Stimulated activated CD4-positive, alpha-beta T cell treated with anti-CD3 and anti-CD28 coated beads, Interleukin-1b, Interleukin-23, amount 100 ng/mL, for 24 hours (primary cell): ENCODE results near the gene RHBDD1.

Source experiments
- DNase-seq, 4 experiments: peaks; one replicate each; pipeline ENCODE4 v3.0.0-alpha.2; 2020; ENCODE audit warnings: low read depth in 4 of 4, low spot score in 1 of 4

Gene RHBDD1

DNA sequence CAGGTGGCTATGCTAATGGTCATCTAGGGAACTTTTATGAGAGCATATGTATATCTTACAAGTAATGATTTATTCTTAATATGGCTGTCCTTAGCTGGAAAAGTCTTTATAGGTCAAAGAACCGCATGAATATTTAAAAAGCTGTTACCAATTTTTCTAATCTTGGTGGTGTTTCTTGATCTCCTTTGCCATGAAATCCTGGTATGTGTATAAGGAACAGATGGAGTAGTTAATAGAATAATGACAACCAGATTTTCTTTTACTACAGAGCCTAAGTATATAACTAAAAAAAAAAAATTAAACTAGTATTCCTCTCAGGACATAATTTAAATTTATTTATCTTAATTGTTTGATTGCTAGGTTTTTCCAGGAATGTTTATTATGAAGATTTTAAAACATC is 74.5 kb downstream of the RHBDD1 start:
- no peak for DNase-seq

DNA sequence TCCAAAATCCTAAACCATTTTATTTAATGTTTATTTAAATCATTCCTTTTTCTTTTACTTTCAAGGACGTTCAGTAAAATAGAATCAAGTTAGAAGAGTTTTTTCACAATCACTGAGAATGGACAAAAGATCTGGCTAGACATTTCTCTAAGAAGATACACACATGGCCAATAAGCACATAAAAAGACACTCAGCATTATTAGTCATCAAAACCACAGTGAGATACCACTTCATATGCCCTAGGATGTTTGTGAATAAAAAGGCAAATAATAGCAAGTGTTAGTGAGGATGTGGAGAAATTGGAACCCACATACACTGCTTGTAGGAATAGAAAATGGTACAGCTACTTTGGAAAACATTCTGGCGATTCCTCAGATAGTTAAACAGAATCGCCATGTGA is 76.1 kb downstream of the RHBDD1 start:
- no peak for DNase-seq

DNA sequence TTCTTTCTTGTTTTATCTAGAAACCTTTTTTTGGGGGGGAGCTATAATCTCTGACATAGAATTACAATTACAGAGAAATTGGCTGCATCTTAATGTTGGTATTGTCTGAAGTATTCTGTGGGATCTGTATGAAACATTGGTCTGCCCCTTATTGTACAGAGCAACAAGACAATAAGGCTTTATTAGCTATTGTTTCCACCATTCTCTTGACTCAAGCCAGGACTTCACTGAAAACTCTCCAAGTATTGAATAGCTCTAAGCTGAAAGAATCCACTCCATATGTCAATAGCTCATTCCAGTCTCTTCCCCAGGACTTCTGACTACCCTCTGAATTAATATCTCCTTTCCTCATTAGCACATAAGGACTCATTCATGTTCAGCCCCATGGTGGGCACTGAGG is 77.8 kb downstream of the RHBDD1 start:
- no peak for DNase-seq

DNA sequence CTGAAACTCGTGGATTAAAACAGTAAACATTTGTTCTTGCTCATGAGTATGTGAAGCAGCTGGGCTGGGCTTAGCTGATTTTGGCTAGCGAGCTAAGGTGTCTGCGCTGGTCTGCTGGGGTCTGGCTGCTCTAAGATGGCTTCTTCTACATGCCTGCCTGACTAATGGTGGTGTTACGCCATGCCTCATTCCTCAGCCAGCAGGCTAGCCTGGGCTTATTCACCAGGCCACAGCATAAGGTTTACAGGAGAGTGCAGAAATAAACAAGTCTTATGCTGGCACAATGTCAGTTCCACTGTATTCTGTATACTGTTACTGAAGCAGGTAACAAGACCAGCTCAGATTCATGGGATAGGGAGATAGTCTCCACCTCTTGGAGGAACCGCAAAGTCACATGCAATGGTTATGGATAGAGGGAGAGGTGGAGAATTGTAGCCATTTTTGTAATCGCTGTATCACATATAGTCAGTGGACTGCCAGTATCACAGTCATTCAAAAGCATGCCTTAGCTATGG is 80.0 kb downstream of the RHBDD1 start:
- no peak for DNase-seq

DNA sequence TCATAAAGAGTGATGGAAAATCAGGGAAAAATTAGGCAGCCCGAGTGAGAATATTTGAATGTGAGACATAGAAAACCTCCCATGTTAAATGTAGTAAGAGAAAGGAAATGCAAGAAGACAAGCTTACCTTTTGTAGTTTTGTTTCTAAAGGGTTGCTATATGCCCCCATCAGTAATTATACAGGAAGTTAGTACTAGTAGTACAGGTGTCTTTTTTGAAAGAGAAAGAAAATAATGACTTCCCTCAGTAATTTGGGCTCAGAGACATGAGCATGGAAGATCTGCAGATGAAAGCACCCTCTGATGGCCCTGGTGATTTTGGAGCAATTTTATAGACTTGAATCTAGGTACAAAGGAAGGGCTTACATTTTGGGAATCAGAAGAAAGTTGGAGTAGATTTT is 80.8 kb downstream of the RHBDD1 start:
- no peak for DNase-seq

DNA sequence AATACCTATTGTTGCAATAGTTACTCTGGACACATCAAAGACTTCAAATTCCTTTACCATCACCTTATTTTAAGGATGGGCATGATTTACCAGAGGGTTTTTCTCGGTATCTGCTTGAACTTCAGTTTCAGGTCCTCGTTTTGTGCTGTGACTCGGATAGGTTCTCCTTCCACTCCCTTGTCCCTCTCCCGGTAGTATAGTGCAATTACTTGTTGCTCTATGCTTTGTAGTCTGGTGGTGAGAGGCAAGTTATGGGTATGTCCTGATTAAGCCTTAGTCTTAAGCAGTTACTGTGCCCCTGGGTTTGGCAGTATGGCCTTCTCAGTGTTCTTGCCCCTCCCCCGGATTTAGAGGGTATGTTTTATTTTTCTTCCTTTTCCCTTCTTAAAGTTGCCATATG is 96.6 kb downstream of the RHBDD1 start:
- DNase-seq: no peak

DNA sequence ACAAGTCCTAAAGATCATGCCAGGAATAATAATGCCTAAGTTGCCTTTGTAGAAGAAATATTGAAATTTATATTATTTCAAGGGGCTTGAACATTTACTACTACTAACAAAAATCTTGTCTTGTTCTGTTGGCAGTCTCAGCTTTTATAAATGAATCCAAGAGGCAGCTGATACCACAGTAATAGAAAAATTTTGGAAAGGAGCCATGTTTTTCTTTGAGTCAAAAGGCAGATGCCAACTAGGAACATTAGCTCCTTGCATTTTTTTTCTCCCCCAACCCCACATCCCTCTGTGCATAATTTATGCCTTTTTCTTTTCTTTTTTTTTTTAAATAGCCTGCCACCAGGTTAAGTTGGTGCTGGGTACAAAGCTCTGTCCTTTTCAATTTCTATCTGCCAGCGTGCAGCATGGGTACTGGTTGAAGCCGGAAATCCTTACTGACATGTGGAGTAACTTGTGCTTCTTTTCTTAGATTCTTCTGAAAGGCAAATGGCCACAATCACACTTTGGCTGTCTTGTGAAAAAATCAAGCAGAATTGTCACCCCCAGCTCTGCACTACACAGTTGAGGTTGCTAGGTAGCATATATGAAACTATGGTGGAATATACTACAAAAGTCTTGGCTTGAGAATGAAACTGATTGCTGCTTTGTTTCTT is 98.8 kb downstream of the RHBDD1 start:
- DNase-seq: no peak

DNA sequence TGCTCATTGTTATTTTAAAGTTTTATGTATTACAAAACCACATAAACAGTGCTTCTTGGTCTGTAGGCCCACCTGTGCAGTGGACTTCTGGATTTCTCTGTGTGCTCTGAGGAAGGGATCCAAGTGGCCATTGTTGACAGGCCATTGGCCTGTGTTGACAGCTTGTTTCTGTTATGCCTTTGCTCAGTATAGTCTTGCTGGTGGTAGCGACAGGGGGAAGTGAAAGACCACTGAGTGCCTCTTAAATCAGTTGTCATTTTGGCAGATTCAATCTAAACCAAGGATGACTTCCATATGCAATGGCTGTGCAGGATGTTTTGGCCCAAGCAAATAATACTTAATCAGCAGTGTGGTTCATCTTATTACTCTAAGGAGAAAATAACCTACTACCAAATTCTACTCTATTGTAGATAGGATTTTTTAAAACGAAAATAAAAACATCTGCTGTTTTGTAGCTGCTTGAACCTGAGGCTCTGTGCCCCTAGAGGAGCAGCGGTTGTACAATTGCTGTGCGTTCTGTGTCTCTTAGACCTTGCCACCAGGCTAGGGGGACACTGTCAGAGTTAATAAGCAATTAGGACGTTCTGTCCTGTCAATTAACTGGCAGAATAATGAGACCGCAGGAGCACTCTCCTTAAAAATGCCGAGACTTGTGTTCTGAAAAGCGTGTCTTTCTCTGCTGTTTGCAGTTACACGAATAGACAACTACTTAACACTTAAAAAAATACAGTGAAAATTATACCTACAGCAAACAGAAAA is 108.2 kb downstream of the RHBDD1 start:
- DNase-seq: no peak

DNA sequence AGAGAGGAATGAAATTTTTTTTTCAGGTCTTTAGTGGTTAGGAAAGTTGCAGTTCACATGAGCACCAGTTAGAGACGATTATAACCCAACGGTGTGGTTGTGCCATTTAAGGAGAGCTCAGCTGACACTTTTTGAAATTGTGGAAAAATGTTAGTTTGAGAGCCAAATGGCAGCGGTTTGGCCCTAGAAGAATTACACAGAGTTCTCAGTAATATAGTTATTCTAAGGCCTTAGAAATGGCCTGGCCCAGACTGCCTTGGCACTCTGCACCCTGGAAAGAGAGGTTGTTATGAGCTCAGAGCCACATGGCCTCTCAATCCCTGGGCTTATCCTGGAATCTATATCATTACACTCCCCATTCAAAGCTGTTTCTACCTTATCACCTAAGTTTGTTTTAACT is 117.4 kb downstream of the RHBDD1 start:
- DNase-seq: no peak

DNA sequence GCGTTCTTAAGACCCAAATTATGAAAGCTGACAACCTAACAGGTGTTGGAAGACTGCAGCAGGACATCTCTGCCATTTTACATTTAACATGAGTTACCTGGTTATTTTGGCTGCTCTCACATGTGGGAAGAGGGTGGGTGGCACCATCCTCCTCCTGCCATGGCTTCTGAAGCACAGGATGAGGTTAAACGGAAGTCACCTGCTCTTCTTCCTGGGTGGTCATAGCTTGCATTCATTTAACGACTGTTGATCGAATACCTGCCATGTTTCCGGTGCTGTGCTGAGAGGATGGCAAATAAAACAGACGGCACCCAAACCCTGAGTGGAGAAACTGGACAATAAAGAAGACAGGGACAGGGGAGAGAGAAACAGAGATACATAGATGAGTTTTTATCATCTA is 118.0 kb downstream of the RHBDD1 start:
- no peak for DNase-seq

DNA sequence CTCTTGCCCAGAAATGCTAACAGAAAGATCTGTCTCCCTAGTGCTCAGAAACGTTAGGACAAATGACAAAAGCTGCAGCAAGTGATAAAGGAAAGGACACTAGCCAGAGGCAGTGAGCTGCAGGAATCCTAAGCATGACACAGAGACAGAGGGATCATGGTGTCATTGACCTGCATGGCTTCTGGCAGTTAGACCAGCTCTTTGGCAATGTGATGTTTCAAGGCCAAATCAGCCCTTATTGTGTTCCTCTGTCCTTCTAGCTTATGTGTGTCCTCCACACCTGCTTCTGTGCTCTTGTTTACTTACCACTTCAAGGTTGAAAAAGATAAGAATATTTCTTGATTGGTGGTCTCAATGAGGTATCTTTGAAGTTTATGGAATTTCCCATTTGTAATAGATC is 120.8 kb downstream of the RHBDD1 start:
- DNase-seq: no peak

DNA sequence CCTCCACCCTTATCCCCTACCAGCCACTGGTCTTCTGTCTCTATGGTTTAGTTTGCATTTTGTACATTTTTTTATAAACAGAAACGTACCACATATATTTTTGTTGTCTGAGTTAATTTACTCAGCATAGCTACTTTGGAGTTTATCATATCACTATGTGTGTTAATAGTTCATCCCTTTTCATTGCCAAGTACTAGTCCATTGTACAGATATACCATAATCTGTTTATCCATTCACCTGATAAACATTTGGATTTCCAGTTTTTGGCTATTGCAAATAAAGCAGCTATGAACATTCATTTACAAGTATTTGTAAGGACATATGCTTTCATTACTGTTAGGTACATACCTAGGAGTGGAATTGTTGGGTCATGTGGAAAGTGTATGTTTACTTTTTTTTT is 123.6 kb downstream of the RHBDD1 start:
- no peak for DNase-seq

DNA sequence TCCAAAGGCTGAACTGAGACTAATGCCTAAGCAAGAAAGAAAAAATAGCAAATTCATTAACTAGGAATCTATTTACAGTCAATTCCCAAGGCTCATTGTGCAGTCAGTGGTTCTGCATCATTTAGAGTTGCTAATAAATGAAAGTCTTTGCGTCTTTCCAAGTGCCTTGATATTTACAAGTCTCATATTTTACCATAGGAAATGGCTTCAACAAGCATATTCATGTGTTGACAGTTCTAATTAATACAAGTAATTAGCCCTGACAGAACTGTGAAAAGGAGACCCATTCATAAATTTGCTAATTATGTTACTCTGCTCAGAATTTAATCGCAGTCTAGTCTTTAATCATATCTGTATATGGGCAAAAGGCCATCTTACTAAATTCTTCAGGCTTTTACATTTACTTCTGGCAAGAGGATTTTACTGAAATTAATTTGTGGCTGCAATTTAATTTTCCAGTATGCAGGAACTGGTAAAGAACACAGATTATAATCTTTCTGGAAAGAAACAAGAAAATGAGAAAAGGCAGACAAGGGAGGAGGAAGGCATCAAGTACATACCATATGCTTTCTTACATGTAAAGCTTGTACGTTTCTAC is 126.4 kb downstream of the RHBDD1 start:
- no peak for DNase-seq

DNA sequence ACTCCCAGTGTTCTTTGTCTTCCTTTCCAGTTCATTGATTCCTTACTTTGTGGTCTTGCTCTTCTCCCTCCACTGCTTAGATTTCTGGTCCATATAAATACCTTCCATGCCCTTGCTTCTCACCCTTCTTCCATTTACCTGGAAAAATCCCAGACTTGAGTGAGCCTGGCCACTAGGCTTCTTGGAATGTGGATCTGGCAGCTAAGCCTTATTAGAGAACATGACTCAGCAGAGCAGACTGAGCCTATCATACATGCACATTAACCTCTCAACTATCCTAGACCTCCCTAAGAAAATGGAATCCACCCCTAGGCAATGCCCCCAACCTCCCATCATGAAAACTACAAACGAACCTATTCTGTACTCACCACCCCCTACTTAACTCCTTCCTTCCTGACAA is 127.7 kb downstream of the RHBDD1 start:
- no peak for DNase-seq

DNA sequence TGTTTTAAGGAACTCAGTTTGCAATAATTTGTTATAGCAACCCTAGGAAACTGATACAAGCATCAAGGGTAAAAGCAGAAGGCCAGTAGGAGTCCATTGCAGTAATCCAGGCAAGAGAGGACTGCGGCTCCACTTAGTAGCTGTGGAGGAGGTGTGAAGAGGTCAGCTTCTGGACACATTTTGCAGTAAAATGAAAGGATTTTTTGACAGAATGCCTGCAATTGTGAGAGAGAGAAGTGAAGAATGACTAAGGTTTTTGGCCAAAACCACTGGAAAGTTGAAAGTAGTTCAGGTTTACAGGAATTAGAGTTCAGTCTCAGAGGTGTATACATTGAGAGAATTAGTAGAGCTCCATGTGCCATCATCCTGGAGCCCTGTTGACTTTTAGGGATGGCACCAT is 129.5 kb downstream of the RHBDD1 start:
- no peak for DNase-seq

DNA sequence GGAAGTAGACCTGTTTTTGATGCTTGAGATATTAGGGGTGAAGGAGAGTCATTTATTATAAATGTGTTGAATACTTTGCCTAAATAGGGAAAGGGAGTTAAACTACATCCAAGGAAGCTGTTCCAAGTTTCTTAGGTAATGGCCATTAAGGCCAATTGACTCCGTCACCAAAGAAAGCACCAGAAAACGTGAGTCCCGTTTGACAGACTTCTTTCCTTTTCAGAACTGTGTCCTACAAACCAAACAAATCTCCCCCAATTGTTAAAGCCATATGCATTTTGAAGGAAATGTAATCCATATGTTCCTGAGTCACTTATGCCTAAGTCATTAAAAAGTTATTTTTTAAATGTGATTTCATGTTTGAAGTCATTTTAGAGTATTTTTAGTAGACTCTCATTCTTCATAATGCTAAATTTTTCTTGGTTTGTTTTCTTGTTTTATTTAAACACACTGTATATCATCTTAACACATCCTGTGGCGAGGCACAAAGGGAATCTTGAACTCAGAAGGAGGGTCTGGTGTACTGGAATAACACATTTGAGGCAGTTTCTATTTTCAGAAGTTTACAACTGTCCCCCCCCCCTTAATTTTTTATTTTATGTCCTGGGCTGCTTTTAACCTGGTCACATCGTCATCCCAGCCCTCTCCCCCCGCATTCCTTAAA is 133.7 kb downstream of the RHBDD1 start:
- no peak for DNase-seq

DNA sequence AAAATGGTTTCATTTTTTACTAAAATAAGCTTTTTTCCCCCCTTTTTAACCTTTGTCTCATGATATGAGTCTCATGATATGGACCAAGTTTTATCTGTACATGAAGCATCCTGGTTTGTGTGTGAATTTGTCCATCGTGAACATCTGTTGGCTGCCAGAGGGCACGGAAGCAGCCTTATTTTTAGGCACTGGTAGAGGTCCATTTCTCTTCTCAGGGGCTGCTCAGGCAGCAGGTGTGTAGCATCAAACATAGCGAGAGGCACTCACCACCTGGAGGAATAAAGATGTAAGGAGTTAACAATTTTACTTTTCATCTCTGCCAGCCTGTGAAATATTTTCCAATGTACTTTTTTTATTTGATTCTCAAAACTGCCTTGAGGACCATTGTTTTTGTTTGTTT is 134.5 kb downstream of the RHBDD1 start:
- no peak for DNase-seq

DNA sequence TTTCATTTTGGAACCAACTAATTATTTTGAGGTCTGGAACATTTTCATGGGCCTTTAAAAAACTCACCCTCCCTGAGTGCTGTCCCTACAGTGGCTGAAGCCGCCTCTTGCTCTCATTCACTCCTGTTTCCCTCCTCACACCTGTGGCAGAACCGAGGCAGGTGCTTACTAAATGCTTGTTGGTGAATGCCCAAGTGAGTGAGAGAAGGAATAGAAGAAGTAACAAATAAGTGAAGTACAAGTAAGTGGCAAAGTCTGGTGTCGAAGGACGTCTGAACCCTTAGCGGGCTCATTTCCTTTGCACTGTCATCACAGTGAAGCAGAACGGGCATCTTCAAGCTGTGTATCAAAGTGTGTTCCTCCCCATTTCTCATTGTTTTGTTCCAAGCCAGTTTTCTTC is 135.2 kb downstream of the RHBDD1 start:
- DNase-seq: no peak

DNA sequence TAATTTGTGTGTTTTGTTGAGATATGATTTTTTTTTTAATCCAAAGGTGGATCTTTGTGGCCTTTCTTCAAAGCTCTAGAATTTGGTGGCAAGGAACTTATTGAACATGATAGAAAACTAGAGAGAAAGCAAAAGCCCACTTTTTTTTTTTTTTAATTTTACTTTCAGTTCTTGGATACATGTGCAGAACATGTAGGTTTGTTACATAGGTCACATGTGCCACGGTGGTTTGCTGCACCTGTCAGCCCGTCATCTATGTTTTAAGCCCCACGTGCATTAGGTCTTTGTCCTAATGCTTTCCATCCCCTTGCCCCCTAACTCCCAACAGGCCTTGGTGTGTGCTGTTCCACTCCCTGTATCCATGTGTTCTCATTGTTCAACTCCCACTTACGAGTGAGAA is 135.9 kb downstream of the RHBDD1 start:
- DNase-seq: no peak

DNA sequence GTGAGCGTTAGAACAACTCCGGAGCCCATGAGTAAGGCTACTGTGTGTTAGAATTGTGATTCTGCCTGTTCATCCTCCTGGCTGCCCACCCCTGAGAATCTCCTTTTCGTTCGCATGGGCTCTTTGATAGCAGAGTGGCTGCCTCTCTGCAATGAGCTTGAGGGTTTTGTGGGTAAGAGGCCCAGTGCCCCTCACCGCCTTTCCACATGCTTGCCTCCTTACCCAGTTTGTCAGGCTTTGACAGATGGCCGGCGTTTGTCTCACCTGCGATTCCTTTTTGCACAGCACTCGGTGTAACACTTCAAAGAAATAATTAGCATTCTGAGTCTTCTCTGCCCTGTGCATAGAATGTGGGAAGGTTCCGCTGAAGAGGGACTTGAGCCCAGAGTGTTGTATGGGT is 138.0 kb downstream of the RHBDD1 start:
- no peak for DNase-seq

DNA sequence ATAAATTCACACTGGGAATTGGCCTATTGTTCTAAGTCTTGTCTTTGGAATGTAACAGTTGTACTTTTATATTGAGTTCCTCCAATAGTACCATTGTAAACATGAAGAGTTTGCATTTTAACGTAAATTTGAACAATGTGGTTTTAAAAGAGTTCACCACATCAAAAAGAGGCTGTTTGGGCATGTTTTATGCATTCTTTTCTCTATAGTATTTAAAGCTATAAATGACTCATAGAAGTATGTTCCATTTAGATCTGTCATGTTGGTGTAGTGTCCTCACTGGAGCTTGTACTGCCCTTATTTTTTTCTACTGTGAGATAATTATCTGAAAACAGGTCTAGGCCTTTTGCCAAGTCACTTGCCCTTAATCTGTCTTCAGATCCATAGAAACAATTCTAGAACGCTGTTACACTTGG is 141.9 kb downstream of the RHBDD1 start:
- DNase-seq: no peak

DNA sequence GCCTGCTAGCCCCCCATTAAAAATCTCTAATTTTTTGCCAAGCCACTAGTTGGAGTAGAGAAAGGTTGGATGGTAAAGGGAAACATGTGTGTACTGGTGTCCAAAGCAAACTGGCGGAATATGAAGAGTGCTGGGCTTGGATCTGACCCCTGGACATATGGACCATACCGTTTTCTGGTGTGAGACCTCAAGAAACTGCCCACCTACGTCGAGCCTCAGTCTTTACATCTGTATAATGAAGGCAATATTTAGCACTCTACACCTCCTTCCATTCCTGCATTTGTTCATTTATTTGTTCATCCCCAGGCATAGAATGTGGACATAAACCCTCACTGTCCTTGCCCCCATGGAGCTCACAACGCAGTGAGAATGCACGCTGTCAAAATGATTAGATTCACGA is 142.4 kb downstream of the RHBDD1 start:
- no peak for DNase-seq
